IMR-90 (cell line): ENCODE data around the gene HEXD. TPM values are rescaled to one million over a fixed set of nuclear protein-coding genes. Genes with fewer than 3 reads are reported as not detected.

Experiments
- ATAC-seq: fragments of 200-7000 bp; cut with Tn5 transposase; 2 replicates; pipeline ENCODE4 v1.9.1; 2020; ENCODE audit warnings: low read depth, mild to moderate bottlenecking, moderate library complexity
- BruUV-seq: library from RNA; stranded (reverse); fragments of 400-500 nt; replicated peaks from 2 replicates; lab custom pipeline; 2021; lab: Mats Ljungman, UMichigan
- CTCF ChIA-PET: fragments of 300-600 bp; formaldehyde crosslinking; extraction: SDS; loops from one replicate; lab custom pipeline; 2021; ENCODE audit warnings: antibody characterized with exemption; lab: Yijun Ruan, JAX
- POLR2A ChIA-PET: fragments of 300-600 bp; sonication (Branson Sonifier 250); formaldehyde crosslinking; loops from one replicate; lab custom pipeline; 2022; ENCODE audit warnings: antibody characterized with exemption; ENCODE audit not compliant: unreplicated experiment; lab: Charles Lee
- DNase-seq: peaks from one replicate; pipeline ENCODE4 v3.0.0; 2013
- H2AFZ ChIP-seq: replicated peaks from 2 replicates; pipeline ENCODE3; 2013; ENCODE audit warnings: low read length, mild to moderate bottlenecking; ENCODE audit not compliant: poor library complexity
- H2AK5ac ChIP-seq: 2 replicates; pipeline ENCODE4 v1.6.1; 2013; ENCODE audit warnings: low read depth, low read length, inconsistent platforms
- H2AK9ac ChIP-seq: replicated peaks from 2 replicates; pipeline ENCODE3; 2013; ENCODE audit warnings: mild to moderate bottlenecking, low read depth, low read length, moderate library complexity; ENCODE audit not compliant: poor library complexity
- H2BK120ac ChIP-seq: 2 replicates; pipeline ENCODE4 v1.6.1; 2013; ENCODE audit warnings: low read depth, low read length, inconsistent platforms
- H2BK15ac ChIP-seq: 3 replicates; pipeline ENCODE4 v1.6.1; 2013; ENCODE audit warnings: low read depth, low read length, inconsistent platforms
- H2BK20ac ChIP-seq: 2 replicates; pipeline ENCODE4 v1.6.1; 2013; ENCODE audit warnings: low read depth, mild to moderate bottlenecking, inconsistent platforms, low read length, moderate library complexity
- H2BK5ac ChIP-seq: 2 replicates; pipeline ENCODE4 v1.6.1; 2013; ENCODE audit warnings: mild to moderate bottlenecking, low read depth, low read length, inconsistent platforms; ENCODE audit not compliant: poor library complexity, severe bottlenecking
- H3K14ac ChIP-seq: replicated peaks from 2 replicates; pipeline ENCODE4 v1.6.1; 2013; ENCODE audit warnings: low read depth, low read length, inconsistent platforms
- H3K18ac ChIP-seq: 2 replicates; pipeline ENCODE4 v1.6.1; 2013; ENCODE audit warnings: low read depth, low read length, control low read depth
- H3K23ac ChIP-seq: 2 replicates; pipeline ENCODE4 v1.6.1; 2013; ENCODE audit warnings: low read depth, low read length, inconsistent platforms
- H3K27ac ChIP-seq: 2 replicates; pipeline ENCODE4 v1.5.1; 2013; ENCODE audit warnings: mild to moderate bottlenecking, control low read depth, low read length; ENCODE audit not compliant: insufficient read depth
- H3K27me3 ChIP-seq: 2 replicates; pipeline ENCODE4 v1.6.1; 2013; ENCODE audit warnings: low read length; ENCODE audit not compliant: control insufficient read depth, insufficient read depth
- H3K36me3 ChIP-seq: 2 replicates; pipeline ENCODE4 v1.6.1; 2013; ENCODE audit warnings: low read length, mixed read lengths; ENCODE audit not compliant: control insufficient read depth, insufficient read depth
- H3K4ac ChIP-seq: 2 replicates; pipeline ENCODE4 v1.6.1; 2013; ENCODE audit warnings: low read depth, low read length, inconsistent platforms
- H3K4me1 ChIP-seq: 2 replicates; pipeline ENCODE4 v1.6.1; 2013; ENCODE audit warnings: low read length, mixed read lengths; ENCODE audit not compliant: control insufficient read depth, insufficient read depth
- H3K4me2 ChIP-seq: 2 replicates; pipeline ENCODE4 v1.6.1; 2013; ENCODE audit warnings: low read depth, mild to moderate bottlenecking, control low read depth, low read length, moderate library complexity
- H3K4me3 ChIP-seq: 2 replicates; pipeline ENCODE4 v1.5.1; 2013; ENCODE audit warnings: low read depth, mild to moderate bottlenecking, control low read depth, low read length, moderate library complexity; ENCODE audit not compliant: insufficient read depth
- H3K56ac ChIP-seq: 2 replicates; pipeline ENCODE4 v1.6.1; 2013; ENCODE audit warnings: low read length, inconsistent platforms; ENCODE audit not compliant: insufficient read depth; ENCODE audit errors: extremely low read depth
- H3K79me1 ChIP-seq, 2 experiments: 2 replicates each; pipeline ENCODE4 v1.6.1; 2013; ENCODE audit warnings: low read length in 2 of 2, inconsistent platforms in 1 of 2, low read depth in 1 of 2
- H3K9ac ChIP-seq: 2 replicates; pipeline ENCODE4 v1.6.1; 2013; ENCODE audit warnings: low read depth, low read length, control low read depth
- H3K9me1 ChIP-seq: 2 replicates; pipeline ENCODE4 v1.6.1; 2013; ENCODE audit warnings: low read length, inconsistent platforms; ENCODE audit not compliant: insufficient read depth
- H3K9me3 ChIP-seq: 2 replicates; pipeline ENCODE4 v1.6.1; 2013; ENCODE audit warnings: low read length; ENCODE audit not compliant: control insufficient read depth, insufficient read depth
- H4K20me1 ChIP-seq: 2 replicates; pipeline ENCODE4 v1.6.1; 2013; ENCODE audit warnings: low read length, inconsistent platforms; ENCODE audit not compliant: insufficient read depth
- H4K5ac ChIP-seq: 2 replicates; pipeline ENCODE4 v1.6.1; 2013; ENCODE audit warnings: mild to moderate bottlenecking, low read depth, low read length, control low read depth
- H4K8ac ChIP-seq, 2 experiments: 2 replicates each; pipeline ENCODE4 v1.6.1; 2013; ENCODE audit warnings: low read depth in 2 of 2, low read length in 2 of 2, control low read depth in 1 of 2, inconsistent platforms in 1 of 2
- H4K91ac ChIP-seq: 2 replicates; pipeline ENCODE4 v1.6.1; 2013; ENCODE audit warnings: low read depth, low read length, inconsistent platforms; ENCODE audit not compliant: insufficient read depth
- BHLHE40 ChIP-seq: fragments of 150-350 bp; IDR thresholded peaks from 2 replicates; pipeline ENCODE4 v1.6.1; 2016; ENCODE audit warnings: mild to moderate bottlenecking, low read depth, low read length
- CEBPB ChIP-seq: IDR thresholded peaks from 2 replicates; pipeline ENCODE4 v1.6.1; 2012; ENCODE audit warnings: low read depth, low read length, improper control_type of control experiment
- CHD1 ChIP-seq: IDR thresholded peaks from 2 replicates; pipeline ENCODE4 v1.6.1; 2012; ENCODE audit warnings: low read depth, low read length, improper control_type of control experiment
- CTCF ChIP-seq: conservative IDR thresholded peaks from 2 replicates; pipeline ENCODE4 v1.5.1; 2012; ENCODE audit warnings: mild to moderate bottlenecking, low read depth, low read length, improper control_type of control experiment
- FOS ChIP-seq: fragments of 150-350 bp; IDR thresholded peaks from 2 replicates; pipeline ENCODE4 v1.6.1; 2016; ENCODE audit warnings: low read depth, low read length
- MAFK ChIP-seq: IDR thresholded peaks from 2 replicates; pipeline ENCODE4 v1.6.1; 2012; ENCODE audit warnings: low read depth, low read length, improper control_type of control experiment
- MAZ ChIP-seq: IDR thresholded peaks from 2 replicates; pipeline ENCODE4 v1.6.1; 2012; ENCODE audit warnings: low read depth, mild to moderate bottlenecking, low read length, improper control_type of control experiment, moderate library complexity, borderline replicate concordance
- MXI1 ChIP-seq: IDR thresholded peaks from 2 replicates; pipeline ENCODE4 v1.6.1; 2012; ENCODE audit warnings: low read depth, mild to moderate bottlenecking, low read length, moderate library complexity, borderline replicate concordance
- NFE2L2 ChIP-seq: fragments of 150-350 bp; IDR thresholded peaks from 2 replicates; pipeline ENCODE4 v1.6.1; 2016; ENCODE audit warnings: low read depth, mild to moderate bottlenecking, low read length
- POLR2A ChIP-seq: IDR thresholded peaks from 2 replicates; pipeline ENCODE4 v1.6.1; 2012; ENCODE audit warnings: mild to moderate bottlenecking, low read depth, low read length
- RAD21 ChIP-seq: IDR thresholded peaks from 2 replicates; pipeline ENCODE4 v1.6.1; 2012; ENCODE audit warnings: low read length, improper control_type of control experiment
- RCOR1 ChIP-seq: IDR thresholded peaks from 2 replicates; pipeline ENCODE4 v1.6.1; 2012; ENCODE audit warnings: mild to moderate bottlenecking, low read length, improper control_type of control experiment; ENCODE audit not compliant: insufficient replicate concordance
- RFX5 ChIP-seq: IDR thresholded peaks from 2 replicates; pipeline ENCODE4 v1.8.0; 2012; ENCODE audit warnings: low read depth, mild to moderate bottlenecking, low read length, moderate library complexity
- SMC3 ChIP-seq: fragments of 150-350 bp; IDR thresholded peaks from 2 replicates; pipeline ENCODE4 v1.6.1; 2016; ENCODE audit warnings: low read depth, mild to moderate bottlenecking, antibody characterized with exemption, low read length, moderate library complexity
- WGBS, 2 experiments: methylation state at CpG; one replicate each; pipeline versions ENCODE4 v1.1.5 to v1.1.7; 2013; ENCODE audit warnings: missing lambda C conversion rate in 2 of 2; ENCODE audit not compliant: insufficient read length in 1 of 2; ENCODE audit errors: extremely low coverage in 2 of 2; 5-methylcytosine and 5-hydroxymethylcytosine counted together
- dilution Hi-C: fragments of 300-500 bp; cut with HindIII; formaldehyde crosslinking; loops from one replicate; pipeline ENCODE4 v1.14.3; 2018; ENCODE audit warnings: low sequenced_read_pairs; ENCODE audit not compliant: unreplicated experiment
- in situ Hi-C: fragments of 300-500 bp; cut with MboI; formaldehyde crosslinking; loops from 3 replicates; pipeline ENCODE4 v1.14.3; 2019; ENCODE audit warnings: low sequenced_read_pairs, inconsistent platforms, mixed read lengths
- intact Hi-C: fragments of 100-400 bp; cut with micrococcal nuclease; formaldehyde crosslinking; loops from 2 replicates; pipeline ENCODE4 v1.10.0; 2022
- polyA plus RNA-seq, 3 experiments: library from polyadenylated mRNA; depleted of rRNA; stranded (reverse); fragments of >200 nt; gene quantifications; 2 replicates each; pipeline ENCODE4 v1.2.3, GENCODE V29; 2012; ENCODE audit warnings: low replicate concordance in 1 of 3
- total RNA-seq: library from RNA; depleted of rRNA; stranded (reverse); fragments of >200 nt; gene quantifications from 2 replicates; pipeline ENCODE4 v1.2.3, GENCODE V29; 2012
- TF ChIP-seq, protein P1 (sequence below): fragments of 150-350 bp; IDR thresholded peaks from 2 replicates; pipeline ENCODE4 v1.6.1; 2017; ENCODE audit warnings: mild to moderate bottlenecking, antibody characterized with exemption, low read length, low read depth
- TF ChIP-seq, protein P2 (sequence below): fragments of 150-350 bp; IDR thresholded peaks from 2 replicates; pipeline ENCODE4 v1.6.1; 2016; ENCODE audit warnings: low read depth, mild to moderate bottlenecking, low read length, moderate library complexity, borderline replicate concordance

HEXD gene
- total and polyA plus RNA-seq, 2 of the 4 experiments (the other 2 are of a cell fraction), result 3.8 to 9.5 TPM

DNA sequence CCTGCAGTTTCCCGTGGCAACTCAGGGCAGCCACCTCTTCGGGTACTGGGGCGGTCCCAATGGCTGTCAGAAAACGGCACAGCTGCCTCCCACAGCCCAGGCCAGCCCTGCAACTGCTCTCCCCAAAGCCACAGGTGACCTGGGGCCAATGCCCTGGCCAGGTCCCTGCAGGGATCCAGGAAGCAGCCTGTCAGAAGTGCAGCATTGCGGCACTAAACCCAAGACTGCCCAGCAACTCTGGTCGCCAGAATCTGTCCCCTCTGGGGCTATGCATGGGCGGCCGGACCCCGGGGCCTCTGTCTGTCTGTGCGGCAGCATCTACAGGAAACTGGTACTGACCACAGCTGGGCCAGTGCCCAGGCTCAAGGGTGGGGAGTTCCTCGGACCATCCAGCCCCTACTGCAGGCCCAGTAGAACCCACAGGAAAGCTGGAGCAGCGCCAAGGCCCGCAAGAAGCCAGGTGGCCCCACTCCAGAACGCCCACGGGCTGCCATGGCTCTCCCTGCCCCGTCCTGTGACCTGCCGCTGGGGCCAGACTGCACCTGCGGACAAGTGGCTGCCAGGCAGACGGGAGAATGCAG, 26.9 kb downstream of the HEXD start:
- H4K5ac ChIP-seq, result no peak overlapping the region
- H3K14ac ChIP-seq, result no peak overlapping the region
- peaks cover 45% of the 10 kb centered on the region for H3K36me3 ChIP-seq
- H2AK9ac ChIP-seq, result no peak overlapping the region
- no peaks in the 10 kb centered on the region for H3K9me3 ChIP-seq
- no peak overlapping the region for H3K9ac ChIP-seq
- intact Hi-C loops, result no loop called here
- H2AK5ac ChIP-seq, result no peak overlapping the region
- H3K4me1 ChIP-seq, result peaks cover 8% of the 10 kb centered on the region; the same call in 1 of the 2 replicates
- no peak overlapping the region for H3K56ac ChIP-seq
- no peak overlapping the region for H4K91ac ChIP-seq
- POLR2A ChIA-PET, result no interaction called here
- no peak overlapping the region for H2BK120ac ChIP-seq
- H3K27ac ChIP-seq, result no peak overlapping the region
- H3K79me1 ChIP-seq, result peaks cover 16 to 38% of the 10 kb centered on the region in 2 experiments
- no peak overlapping the region for H2AFZ ChIP-seq
- no peak overlapping the region for H2BK5ac ChIP-seq
- H3K23ac ChIP-seq, result no peak overlapping the region
- H3K9me1 ChIP-seq, result peaks cover 8% of the 10 kb centered on the region; the same call in 1 of the 2 replicates
- no peak overlapping the region for H2BK15ac ChIP-seq
- no peaks in the 10 kb centered on the region for H3K27me3 ChIP-seq
- no peak overlapping the region for H3K4ac ChIP-seq
- H4K20me1 ChIP-seq, result peaks cover 21% of the 10 kb centered on the region
- DNase-seq, result no peak
- WGBS, 2 experiments, result 67% methylated on average over 10 of the region's 19 CpGs; no CpG with 5 or more reads in 1 of the 2 experiments
- no peak overlapping the region for H2BK20ac ChIP-seq
- CTCF ChIA-PET, result no interaction called here
- H3K18ac ChIP-seq, result no peak overlapping the region
- ATAC-seq, result no peak
- no peak for TF ChIP-seq RCOR1
- TF ChIP-seq SMC3, result no peak
- TF ChIP-seq RFX5, result no peak
- TF ChIP-seq BHLHE40, result no peak
- no peak for TF ChIP-seq MXI1
- TF ChIP-seq POLR2A, result no peak
- no peak for TF ChIP-seq CTCF
- TF ChIP-seq, protein P1, sequence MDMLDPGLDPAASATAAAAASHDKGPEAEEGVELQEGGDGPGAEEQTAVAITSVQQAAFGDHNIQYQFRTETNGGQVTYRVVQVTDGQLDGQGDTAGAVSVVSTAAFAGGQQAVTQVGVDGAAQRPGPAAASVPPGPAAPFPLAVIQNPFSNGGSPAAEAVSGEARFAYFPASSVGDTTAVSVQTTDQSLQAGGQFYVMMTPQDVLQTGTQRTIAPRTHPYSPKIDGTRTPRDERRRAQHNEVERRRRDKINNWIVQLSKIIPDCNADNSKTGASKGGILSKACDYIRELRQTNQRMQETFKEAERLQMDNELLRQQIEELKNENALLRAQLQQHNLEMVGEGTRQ, result no peak
- TF ChIP-seq NFE2L2, result no peak
- TF ChIP-seq, protein P2, sequence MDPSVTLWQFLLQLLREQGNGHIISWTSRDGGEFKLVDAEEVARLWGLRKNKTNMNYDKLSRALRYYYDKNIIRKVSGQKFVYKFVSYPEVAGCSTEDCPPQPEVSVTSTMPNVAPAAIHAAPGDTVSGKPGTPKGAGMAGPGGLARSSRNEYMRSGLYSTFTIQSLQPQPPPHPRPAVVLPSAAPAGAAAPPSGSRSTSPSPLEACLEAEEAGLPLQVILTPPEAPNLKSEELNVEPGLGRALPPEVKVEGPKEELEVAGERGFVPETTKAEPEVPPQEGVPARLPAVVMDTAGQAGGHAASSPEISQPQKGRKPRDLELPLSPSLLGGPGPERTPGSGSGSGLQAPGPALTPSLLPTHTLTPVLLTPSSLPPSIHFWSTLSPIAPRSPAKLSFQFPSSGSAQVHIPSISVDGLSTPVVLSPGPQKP, result no peak
- TF ChIP-seq MAFK, result no peak
- no peak for TF ChIP-seq CHD1
- TF ChIP-seq MAZ, result no peak
- no peak for TF ChIP-seq RAD21
- TF ChIP-seq FOS, result no peak
- TF ChIP-seq CEBPB, result no peak
- in situ Hi-C loops, result no loop called here
- H3K4me2 ChIP-seq, result no peak overlapping the region
- no peak overlapping the region for H4K8ac ChIP-seq
- dilution Hi-C loops, result no loop called here
- no peak overlapping the region for H3K4me3 ChIP-seq
- no TSS peak for BruUV-seq
